Liver (tissue), 9 donors: ENCODE measurements around the gene TEK. TPM values are rescaled to one million over a fixed set of nuclear protein-coding genes. Genes with fewer than 3 reads are reported as not detected.

Source experiments
- DNase-seq: peaks from one replicate; pipeline ENCODE4 v3.0.0-alpha.2; 2017; ENCODE audit warnings: low spot score
- H3K27ac ChIP-seq, 2 donors: one replicate each; pipeline ENCODE4 v1.7.0; 2013; ENCODE audit warnings: inconsistent platforms in 2 of 2, low read length in 2 of 2, control low read depth in 1 of 2, low read depth in 1 of 2, mild to moderate bottlenecking in 1 of 2
- H3K27me3 ChIP-seq, 4 donors: one replicate each; pipeline versions ENCODE4 v1.6.1 to v1.7.0; 2013; ENCODE audit warnings: low read length in 3 of 4, inconsistent platforms in 1 of 4, mild to moderate bottlenecking in 1 of 4, moderate library complexity in 1 of 4; ENCODE audit not compliant: control insufficient read depth in 4 of 4, insufficient read depth in 4 of 4
- H3K36me3 ChIP-seq, 4 donors: one replicate each; pipeline versions ENCODE4 v1.6.1 to v1.7.0; 2013; ENCODE audit warnings: low read length in 3 of 4, mild to moderate bottlenecking in 3 of 4, low read depth in 1 of 4, moderate library complexity in 1 of 4; ENCODE audit not compliant: control insufficient read depth in 4 of 4, insufficient read depth in 3 of 4
- H3K4me1 ChIP-seq, 4 donors: one replicate each; pipeline versions ENCODE4 v1.6.1 to v1.7.0; 2013; ENCODE audit warnings: low read length in 3 of 4, mild to moderate bottlenecking in 3 of 4, moderate library complexity in 1 of 4; ENCODE audit not compliant: control insufficient read depth in 4 of 4, insufficient read depth in 4 of 4
- H3K4me3 ChIP-seq, 3 donors: one replicate each; pipeline versions ENCODE4 v1.6.1 to v1.7.0; 2013; ENCODE audit warnings: low read length in 3 of 3, control low read depth in 1 of 3, low read depth in 1 of 3, mild to moderate bottlenecking in 1 of 3
- H3K9ac ChIP-seq, 2 donors: one replicate each; pipeline ENCODE4 v1.7.0; 2013; ENCODE audit warnings: low read length in 2 of 2, mild to moderate bottlenecking in 2 of 2, moderate library complexity in 2 of 2, control low read depth in 1 of 2, low read depth in 1 of 2
- H3K9me3 ChIP-seq, 4 donors: one replicate each; pipeline versions ENCODE4 v1.6.1 to v1.7.0; 2013; ENCODE audit warnings: low read length in 3 of 4; ENCODE audit not compliant: control insufficient read depth in 4 of 4
- EGR1 ChIP-seq, 2 donors: IDR thresholded peaks; 2 replicates each; pipeline ENCODE4 v1.6.1; 2016 to 2018; ENCODE audit warnings: antibody characterized with exemption in 2 of 2, low read depth in 2 of 2
- FOXA1 ChIP-seq: IDR thresholded peaks from 2 replicates; pipeline ENCODE4 v1.6.1; 2016; ENCODE audit warnings: antibody characterized with exemption
- FOXA2 ChIP-seq: IDR thresholded peaks from 2 replicates; pipeline ENCODE4 v1.6.1; 2016; ENCODE audit warnings: antibody characterized with exemption
- GABPA ChIP-seq, 2 donors: IDR thresholded peaks in 1 of 2; conservative IDR thresholded peaks in 1 of 2; 2 replicates each; pipeline ENCODE4 v1.6.1; 2016; ENCODE audit warnings: antibody characterized with exemption in 2 of 2, mild to moderate bottlenecking in 1 of 2, moderate library complexity in 1 of 2
- HNF4A ChIP-seq, 2 donors: conservative IDR thresholded peaks; 2 replicates each; pipeline ENCODE4 v1.6.1; 2016; ENCODE audit warnings: antibody characterized with exemption in 2 of 2, mild to moderate bottlenecking in 2 of 2
- HNF4G ChIP-seq: IDR thresholded peaks from 2 replicates; pipeline ENCODE4 v1.6.1; 2016; ENCODE audit warnings: antibody characterized with exemption
- JUND ChIP-seq, 2 donors: IDR thresholded peaks; 2 replicates each; pipeline ENCODE4 v1.6.1; 2016; ENCODE audit warnings: antibody characterized with exemption in 2 of 2
- MAX ChIP-seq: IDR thresholded peaks from 2 replicates; pipeline ENCODE4 v1.6.1; 2016; ENCODE audit warnings: antibody characterized with exemption
- NR2F2 ChIP-seq: IDR thresholded peaks from 2 replicates; pipeline ENCODE4 v1.6.1; 2016; ENCODE audit warnings: antibody characterized with exemption
- RAD21 ChIP-seq, 2 donors: IDR thresholded peaks; 2 replicates each; pipeline ENCODE4 v1.6.1; 2016; ENCODE audit warnings: antibody characterized with exemption in 2 of 2, mild to moderate bottlenecking in 2 of 2
- RXRA ChIP-seq, 2 donors: IDR thresholded peaks; 2 replicates each; pipeline ENCODE4 v1.6.1; 2017 to 2018; ENCODE audit warnings: antibody characterized with exemption in 2 of 2, mild to moderate bottlenecking in 1 of 2
- SP1 ChIP-seq: IDR thresholded peaks from 2 replicates; pipeline ENCODE4 v1.6.1; 2018; ENCODE audit warnings: antibody characterized with exemption, mild to moderate bottlenecking
- TAF1 ChIP-seq: conservative IDR thresholded peaks from 2 replicates; pipeline ENCODE4 v1.6.1; 2016; ENCODE audit warnings: antibody characterized with exemption, mild to moderate bottlenecking
- YY1 ChIP-seq: IDR thresholded peaks from 2 replicates; pipeline ENCODE4 v1.6.1; 2016; ENCODE audit warnings: antibody characterized with exemption, mild to moderate bottlenecking
- ZBTB33 ChIP-seq: IDR thresholded peaks from 2 replicates; pipeline ENCODE4 v1.6.1; 2016; ENCODE audit warnings: antibody characterized with exemption
- WGBS: extraction: QIAGEN DNeasy Blood & Tissue Kit; methylation state at CpG from one replicate; pipeline ENCODE4 v1.1.7; 2013; 5-methylcytosine and 5-hydroxymethylcytosine counted together
- polyA plus RNA-seq, 2 donors: library from polyadenylated mRNA; stranded (reverse) in 1 of 2; unstranded in 1 of 2; fragments of 200-250 nt in 1 of 2; fragments of >200 nt in 1 of 2; fragmentation: Nextera tagmentation in 1 of 2; extraction: Ambion mirVana in 1 of 2; gene quantifications; one replicate each; pipeline versions ENCODE4 v1.2.1 to v1.2.3, GENCODE V29; 2013 to 2015
- total RNA-seq, 2 donors: library from RNA; depleted of rRNA; stranded (reverse); fragments of >200 nt; gene quantifications; one replicate each; pipeline ENCODE4 v1.2.3, GENCODE V29; 2014
- TF ChIP-seq, protein P1 (sequence below): IDR thresholded peaks from 2 replicates; pipeline ENCODE4 v1.6.1; 2016; ENCODE audit warnings: antibody characterized with exemption, mild to moderate bottlenecking
- TF ChIP-seq, protein P2 (sequence below): fragments of 150-350 bp; IDR thresholded peaks from 2 replicates; pipeline ENCODE4 v1.5.1; 2017; ENCODE audit warnings: improper control_type of control experiment, low read depth, low read length; ENCODE audit not compliant: missing input control
- TF ChIP-seq, protein P3 (sequence below): IDR thresholded peaks from 2 replicates; pipeline ENCODE4 v1.6.1; 2016; ENCODE audit warnings: antibody characterized with exemption
- donor health status: healthy.
- donor health status: healthy.
- donor health status: healthy.
- donor health status: healthy.
- donor health status: healthy.

Gene TEK
- total and polyA plus RNA-seq, 4 donors = 2.9 to 13.8 (median 8.4) TPM

GRCh38 chr9:27195191-27195590 is 86.2 kb downstream of the TEK start:
- Histone ChIP-seq H3K27me3 (no peaks in the 10 kb centered on the region), H3K4me1 (no peaks in the 10 kb centered on the region), H3K36me3 (no peaks in the 10 kb centered on the region), H3K9me3 (no peaks in the 10 kb centered on the region), H3K27ac (no peak overlapping the region), H3K9ac (no peak overlapping the region), H3K4me3 (no peak overlapping the region)
- TF ChIP-seq MAX (no peak), ZBTB33 (no peak), JUND (IDR thresholded peaks at IDR 0.05) (no peak), SP1 (no peak), RXRA (IDR thresholded peaks at IDR 0.05) (no peak), YY1 (no peak), TAF1 (no peak), FOXA2 (no peak), HNF4A (conservative IDR thresholded peaks at IDR 0.05) (no peak)
- WGBS = 74% methylated on average over 3 of the region's 3 CpGs
- DNase-seq = no peak

DNA sequence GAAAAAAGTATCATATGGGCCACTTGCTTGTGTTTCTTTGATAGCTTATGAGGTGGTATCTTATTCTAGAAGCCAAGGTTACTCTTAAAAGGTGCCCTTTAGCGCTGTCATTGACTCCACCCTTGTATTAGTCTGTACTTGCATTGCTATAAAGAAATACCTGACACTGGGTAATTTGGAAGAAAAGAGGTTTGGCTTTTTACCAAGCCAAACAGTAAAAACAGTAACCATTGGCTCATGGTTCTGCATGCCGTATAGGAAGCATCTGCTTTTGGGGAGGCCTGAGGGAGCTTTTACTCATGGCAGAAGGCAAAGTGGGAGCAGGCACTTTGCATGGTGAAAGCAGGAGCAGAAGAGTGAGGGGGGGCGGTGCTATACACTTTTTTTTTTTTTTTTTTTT is 87.4 kb downstream of the TEK start:
- Histone ChIP-seq H3K27ac (no peak overlapping the region), H3K9me3 (no peaks in the 10 kb centered on the region), H3K36me3 (no peaks in the 10 kb centered on the region), H3K9ac (no peak overlapping the region), H3K27me3 (no peaks in the 10 kb centered on the region), H3K4me1 (no peaks in the 10 kb centered on the region), H3K4me3 (no peak overlapping the region)
- WGBS = 89% methylated on average over 3 of the region's 3 CpGs
- no peak for DNase-seq
- TF ChIP-seq ZBTB33 = no peak
- no peak for TF ChIP-seq FOXA2
- no peak for TF ChIP-seq SP1
- TF ChIP-seq, protein P1, sequence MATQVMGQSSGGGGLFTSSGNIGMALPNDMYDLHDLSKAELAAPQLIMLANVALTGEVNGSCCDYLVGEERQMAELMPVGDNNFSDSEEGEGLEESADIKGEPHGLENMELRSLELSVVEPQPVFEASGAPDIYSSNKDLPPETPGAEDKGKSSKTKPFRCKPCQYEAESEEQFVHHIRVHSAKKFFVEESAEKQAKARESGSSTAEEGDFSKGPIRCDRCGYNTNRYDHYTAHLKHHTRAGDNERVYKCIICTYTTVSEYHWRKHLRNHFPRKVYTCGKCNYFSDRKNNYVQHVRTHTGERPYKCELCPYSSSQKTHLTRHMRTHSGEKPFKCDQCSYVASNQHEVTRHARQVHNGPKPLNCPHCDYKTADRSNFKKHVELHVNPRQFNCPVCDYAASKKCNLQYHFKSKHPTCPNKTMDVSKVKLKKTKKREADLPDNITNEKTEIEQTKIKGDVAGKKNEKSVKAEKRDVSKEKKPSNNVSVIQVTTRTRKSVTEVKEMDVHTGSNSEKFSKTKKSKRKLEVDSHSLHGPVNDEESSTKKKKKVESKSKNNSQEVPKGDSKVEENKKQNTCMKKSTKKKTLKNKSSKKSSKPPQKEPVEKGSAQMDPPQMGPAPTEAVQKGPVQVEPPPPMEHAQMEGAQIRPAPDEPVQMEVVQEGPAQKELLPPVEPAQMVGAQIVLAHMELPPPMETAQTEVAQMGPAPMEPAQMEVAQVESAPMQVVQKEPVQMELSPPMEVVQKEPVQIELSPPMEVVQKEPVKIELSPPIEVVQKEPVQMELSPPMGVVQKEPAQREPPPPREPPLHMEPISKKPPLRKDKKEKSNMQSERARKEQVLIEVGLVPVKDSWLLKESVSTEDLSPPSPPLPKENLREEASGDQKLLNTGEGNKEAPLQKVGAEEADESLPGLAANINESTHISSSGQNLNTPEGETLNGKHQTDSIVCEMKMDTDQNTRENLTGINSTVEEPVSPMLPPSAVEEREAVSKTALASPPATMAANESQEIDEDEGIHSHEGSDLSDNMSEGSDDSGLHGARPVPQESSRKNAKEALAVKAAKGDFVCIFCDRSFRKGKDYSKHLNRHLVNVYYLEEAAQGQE = no peak
- no peak for TF ChIP-seq MAX
- TF ChIP-seq JUND (IDR thresholded peaks at IDR 0.05) = no peak
- TF ChIP-seq YY1 = no peak
- TF ChIP-seq RXRA (IDR thresholded peaks at IDR 0.05) = no peak
- TF ChIP-seq, protein P2, sequence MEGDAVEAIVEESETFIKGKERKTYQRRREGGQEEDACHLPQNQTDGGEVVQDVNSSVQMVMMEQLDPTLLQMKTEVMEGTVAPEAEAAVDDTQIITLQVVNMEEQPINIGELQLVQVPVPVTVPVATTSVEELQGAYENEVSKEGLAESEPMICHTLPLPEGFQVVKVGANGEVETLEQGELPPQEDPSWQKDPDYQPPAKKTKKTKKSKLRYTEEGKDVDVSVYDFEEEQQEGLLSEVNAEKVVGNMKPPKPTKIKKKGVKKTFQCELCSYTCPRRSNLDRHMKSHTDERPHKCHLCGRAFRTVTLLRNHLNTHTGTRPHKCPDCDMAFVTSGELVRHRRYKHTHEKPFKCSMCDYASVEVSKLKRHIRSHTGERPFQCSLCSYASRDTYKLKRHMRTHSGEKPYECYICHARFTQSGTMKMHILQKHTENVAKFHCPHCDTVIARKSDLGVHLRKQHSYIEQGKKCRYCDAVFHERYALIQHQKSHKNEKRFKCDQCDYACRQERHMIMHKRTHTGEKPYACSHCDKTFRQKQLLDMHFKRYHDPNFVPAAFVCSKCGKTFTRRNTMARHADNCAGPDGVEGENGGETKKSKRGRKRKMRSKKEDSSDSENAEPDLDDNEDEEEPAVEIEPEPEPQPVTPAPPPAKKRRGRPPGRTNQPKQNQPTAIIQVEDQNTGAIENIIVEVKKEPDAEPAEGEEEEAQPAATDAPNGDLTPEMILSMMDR = no peak
- no peak for TF ChIP-seq HNF4G
- TF ChIP-seq GABPA (IDR thresholded peaks at IDR 0.05 in 1 of 2, conservative IDR thresholded peaks at IDR 0.05 in 1 of 2) = no peak
- TF ChIP-seq RAD21 (IDR thresholded peaks at IDR 0.05) = no peak
- no peak for TF ChIP-seq TAF1
- TF ChIP-seq HNF4A (conservative IDR thresholded peaks at IDR 0.05) = no peak
- TF ChIP-seq NR2F2 = no peak
- no peak for TF ChIP-seq FOXA1
- no peak for TF ChIP-seq EGR1 (IDR thresholded peaks at IDR 0.05; ENCODE audit: low read depth in 2 of 2)
- TF ChIP-seq, protein P3, sequence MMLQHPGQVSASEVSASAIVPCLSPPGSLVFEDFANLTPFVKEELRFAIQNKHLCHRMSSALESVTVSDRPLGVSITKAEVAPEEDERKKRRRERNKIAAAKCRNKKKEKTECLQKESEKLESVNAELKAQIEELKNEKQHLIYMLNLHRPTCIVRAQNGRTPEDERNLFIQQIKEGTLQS = no peak
